Heart left ventricle (tissue), 16 donors: ENCODE results near the gene ZBTB39. TPM values are rescaled to one million over a fixed set of nuclear protein-coding genes. Genes with fewer than 3 reads are reported as not detected.

ENCODE experiments used
- ATAC-seq, 4 donors: fragments of 200-7000 bp; cut with Tn5 transposase; one replicate each; pipeline ENCODE4 v1.9.1; 2020 to 2022; ENCODE audit warnings: moderate library complexity in 4 of 4, mild to moderate bottlenecking in 3 of 4, moderate number of reproducible peaks in 1 of 4
- DNase-seq, 5 donors: peaks; one replicate each; pipeline ENCODE4 v3.0.0-alpha.2; 2020
- H3K27ac ChIP-seq, 12 donors: fragments of 200-600 bp; sonication (generic) in 4 of 12; one replicate each; pipeline versions ENCODE4 v1.5.0 to v1.8.0; 2016 to 2022; ENCODE audit warnings: mild to moderate bottlenecking in 2 of 12
- H3K27me3 ChIP-seq, 9 donors: fragments of 200-600 bp; sonication (generic) in 2 of 9; one replicate each; pipeline versions ENCODE4 v1.5.1 to v1.8.0; 2016 to 2022; ENCODE audit warnings: mild to moderate bottlenecking in 3 of 9
- H3K36me3 ChIP-seq, 9 donors: fragments of 200-600 bp; sonication (generic) in 2 of 9; one replicate each; pipeline versions ENCODE4 v1.5.0 to v1.8.0; 2018 to 2022; ENCODE audit warnings: mild to moderate bottlenecking in 2 of 9
- H3K4me1 ChIP-seq, 12 donors: fragments of 200-600 bp; sonication (generic) in 4 of 12; one replicate each; pipeline versions ENCODE4 v1.5.0 to v1.8.0; 2016 to 2022; ENCODE audit warnings: mild to moderate bottlenecking in 3 of 12
- H3K4me3 ChIP-seq, 12 donors: fragments of 200-600 bp; sonication (generic) in 4 of 12; one replicate each; pipeline versions ENCODE4 v1.5.0 to v1.8.0; 2017 to 2022; ENCODE audit warnings: mild to moderate bottlenecking in 9 of 12, moderate library complexity in 4 of 12
- H3K9me3 ChIP-seq, 12 donors: fragments of 200-600 bp; sonication (generic) in 4 of 12; one replicate each; pipeline versions ENCODE4 v1.5.0 to v1.8.0; 2016 to 2022; ENCODE audit warnings: mild to moderate bottlenecking in 1 of 12
- CTCF ChIP-seq, 12 donors: fragments of 200-600 bp; sonication (generic) in 4 of 12; IDR thresholded peaks; one replicate each; pipeline versions ENCODE4 v1.5.0 to v1.8.0; 2018 to 2022; ENCODE audit warnings: antibody characterized with exemption in 12 of 12, mild to moderate bottlenecking in 5 of 12
- POLR2A ChIP-seq, 2 donors: fragments of 450-650 bp; IDR thresholded peaks; one replicate each; pipeline ENCODE4 v1.6.1; 2017; ENCODE audit warnings: antibody characterized with exemption in 2 of 2, mild to moderate bottlenecking in 2 of 2, moderate library complexity in 2 of 2
- WGBS, 4 donors: extraction: QIAGEN DNeasy Blood & Tissue Kit in 2 of 4; methylation state at CpG; one replicate each; pipeline versions ENCODE4 v1.1.5 to v1.1.7; 2013 to 2018; 5-methylcytosine and 5-hydroxymethylcytosine counted together
- intact Hi-C, 10 donors: fragments of 100-400 bp; cut with DNase I; formaldehyde crosslinking; loops; one replicate each; pipeline versions ENCODE4 v1.11.1 to v1.14.2; 2022
- polyA plus RNA-seq, 2 donors: library from polyadenylated mRNA; stranded (reverse); fragments of 200-250 nt; gene quantifications; one replicate each; pipeline ENCODE4 v1.2.3, GENCODE V29; 2013
- total RNA-seq, 9 donors: library from RNA; depleted of rRNA in 2 of 9; stranded (reverse); fragments of >200 nt in 2 of 9; fragmentation: NEBNext Ultra II Directional in 3 of 9; extraction: Animal tissue kit (Norgen Biotek cat#: 25700) in 3 of 9; gene quantifications; one replicate each; pipeline versions ENCODE4 v1.1.0 to v1.2.4, GENCODE V29; 2016 to 2023
- donor health status: ischemic (EF 13 %, LVEDD 7.1; RV severe dilation, severe dysfunction).
- donor health status: healthy with polysubstance abuse.
- donor health status: DM: no; HTN: yes; CAD: no.
- donor health status: DM: no; HTN: no; CAD: no.
- donor health status: ischemic (EF 25% LVEDD 6.9; RV normal size, moderate dysfunction).
- donor health status: ischemic (EF 25% LVEDD 5.7; RV mildly dilated, moderate dysfunction).
- donor health status: healthy.
- donor health status: DM: yes; HTN: yes; CAD: no.
- donor health status: ischemic (EF 35%, LVEDD 5.7; RV mildly dilated, moderate dysfunction).
- donor health status: nonischemic (EF 11% LVEDD 7.7; RV severe dilation, severe dysfunction).
- donor health status: DM: yes; HTN: yes; CAD: no.
- donor health status: PGD.
- donor health status: ischemic (EF 29% LVEDD 5.4; RV normal size, mild dysfunction).
- donor health status: nonischemic (EF 23%, LVEDD 6.1; RV moderate dilation, normal function).

Gene ZBTB39
- total and polyA plus RNA-seq, 11 donors: 1.5 to 4.5 (median 3.3) TPM

GRCh38 chr12:56954057-56954957 is 52.0 kb downstream of the ZBTB39 start:
- H3K4me3 ChIP-seq: no peak overlapping the region
- DNase-seq (no peak), ATAC-seq (no peak)
- H3K4me1 ChIP-seq: peaks cover 0 to 4% (median 0%) of the 10 kb centered on the region in 12 donors
- no peaks in the 10 kb centered on the region for H3K27me3 ChIP-seq
- no peaks in the 10 kb centered on the region for H3K36me3 ChIP-seq
- peaks cover 0 to 13% (median 0%) of the 10 kb centered on the region in 12 donors for H3K9me3 ChIP-seq
- TF ChIP-seq POLR2A (IDR thresholded peaks at IDR 0.05) (no peak), CTCF (IDR thresholded peaks at IDR 0.05) (no peak)
- 92 to 97% (median 94%) methylated on average over 6 of the region's 6 CpGs for WGBS, 4 donors
- no peak overlapping the region for H3K27ac ChIP-seq
- intact Hi-C loops: no loop called here

- H3K4me1 ChIP-seq: peaks cover 0 to 4% (median 0%) of the 10 kb centered on the region in 12 donors
- WGBS, 4 donors: 12 to 43% (median 18%) methylated on average over 1 of the region's 1 CpG
- no peak for TF ChIP-seq CTCF (IDR thresholded peaks at IDR 0.05)
- no peak for TF ChIP-seq POLR2A (IDR thresholded peaks at IDR 0.05)
- intact Hi-C loops: no loop called here
- ATAC-seq: no peak
- H3K27me3 ChIP-seq: no peaks in the 10 kb centered on the region
- H3K9me3 ChIP-seq: peaks cover 0 to 8% (median 0%) of the 10 kb centered on the region in 12 donors
- no peaks in the 10 kb centered on the region for H3K36me3 ChIP-seq
- no peak overlapping the region for H3K27ac ChIP-seq
- no peak for DNase-seq
- no peak overlapping the region for H3K4me3 ChIP-seq
Observed at GRCh38 chr12:56953314-56953713, 53.0 kb downstream of the ZBTB39 start.

- intact Hi-C loops: no loop called here
- Histone ChIP-seq H3K36me3 (peaks cover 0 to 3% (median 0%) of the 10 kb centered on the region in 9 donors), H3K4me3 (no peak overlapping the region), H3K27me3 (no peaks in the 10 kb centered on the region), H3K4me1 (peaks cover 0 to 4% (median 0%) of the 10 kb centered on the region in 12 donors), H3K27ac (no peak overlapping the region), H3K9me3 (no peaks in the 10 kb centered on the region)
- 89 to 92% (median 90%) methylated on average over 11 of the region's 11 CpGs for WGBS, 4 donors
- ATAC-seq (peak in 1 of 4 donors; percentile 31), DNase-seq (no peak)
- TF ChIP-seq POLR2A (IDR thresholded peaks at IDR 0.05) (no peak), CTCF (IDR thresholded peaks at IDR 0.05) (no peak)
Observed at GRCh38 chr12:56951582-56952339, 54.6 kb downstream of the ZBTB39 start.

GRCh38 chr12:56948881-56949280 is 57.5 kb downstream of the ZBTB39 start:
- intact Hi-C loops: loop anchor here in 2 of 10 donors (5.0 kb wide), 2 partner anchors 53 to 58 kb away; partner anchors contain the start of gene ZBTB39 (in 1 of the 2)
- H3K27me3 ChIP-seq: no peaks in the 10 kb centered on the region
- peaks cover 0 to 7% (median 0%) of the 10 kb centered on the region in 12 donors for H3K9me3 ChIP-seq
- TF ChIP-seq CTCF (IDR thresholded peaks at IDR 0.05) (no peak), POLR2A (IDR thresholded peaks at IDR 0.05) (no peak)
- H3K4me3 ChIP-seq: no peak overlapping the region
- ATAC-seq (no peak), DNase-seq (no peak)
- no peaks in the 10 kb centered on the region for H3K4me1 ChIP-seq
- H3K36me3 ChIP-seq: peaks cover 0 to 3% (median 0%) of the 10 kb centered on the region in 9 donors
- H3K27ac ChIP-seq: no peak overlapping the region
- WGBS, 4 donors: 96 to 100% (median 97%) methylated on average over 2 of the region's 2 CpGs
